ENCODE data around the gene CD300E. TPM values are rescaled to one million over a fixed set of nuclear protein-coding genes. Genes with fewer than 3 reads are reported as not detected.

The CD300E gene
- total RNA-seq, 1 experiment from 2014 or later, result not detected

DNA sequence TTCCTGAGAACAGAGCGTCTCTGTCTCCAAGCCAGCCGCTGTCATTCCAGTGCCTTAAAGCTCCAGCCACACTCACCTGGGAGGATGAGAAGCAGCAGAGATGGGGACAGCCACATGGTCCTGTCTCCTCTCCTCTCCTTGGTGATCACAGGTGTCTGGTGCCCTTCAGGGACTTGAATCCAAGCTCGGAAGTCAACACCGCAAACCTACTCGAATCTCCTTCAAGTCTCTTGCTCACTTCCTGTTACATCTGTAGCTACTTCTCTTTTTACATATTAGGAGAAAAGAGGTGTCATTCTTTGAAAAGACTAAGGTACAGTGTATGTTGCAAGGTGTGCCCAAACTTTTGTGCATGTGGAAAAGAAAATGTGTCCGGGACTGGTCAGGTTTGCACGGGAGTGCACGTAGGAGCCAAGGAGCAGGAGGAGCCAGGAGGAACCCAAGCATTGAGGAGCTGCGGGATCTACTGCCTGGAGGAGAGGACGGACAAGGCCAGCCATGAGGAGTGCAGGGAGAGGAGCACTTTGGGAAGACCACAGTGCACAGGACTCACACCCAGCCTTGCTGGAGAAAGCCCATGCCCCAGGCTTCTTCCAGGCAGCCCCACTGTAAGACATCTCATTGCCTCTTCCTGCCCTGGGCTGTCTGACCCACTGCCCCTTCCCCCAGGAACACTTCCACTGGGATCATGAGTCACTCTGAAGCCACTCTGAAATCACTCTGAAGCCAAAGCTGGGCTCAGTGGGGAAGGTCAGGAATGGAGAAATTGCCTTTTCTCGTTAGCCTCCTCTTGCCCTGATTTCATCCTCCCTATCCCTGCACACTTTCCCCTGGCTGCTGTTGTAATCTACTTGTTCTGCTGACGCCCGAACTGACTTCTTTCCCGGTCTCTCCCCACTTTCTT, 31.2 kb downstream of the CD300E start, which contains the start of gene CD300LD:
TSS of gene CD300LD (minus strand) at position 197 of the 904 bp plus-strand sequence. CDS start at position 116, 81 bp downstream.
- Histone ChIP-seq H3K4me2 (ENCODE audit: low read length) (no peak within 1 kb of the TSS), H3K27me3 (ENCODE audit: low read length) (peaks cover 67% of the 10 kb centered on the region), H3K4me1 (ENCODE audit: insufficient read depth, low read length) (no peaks in the 10 kb centered on the region), H3F3A (ENCODE audit: low read length, unreplicated experiment) (no peaks in the 10 kb centered on the region), H3K4me3 (ENCODE audit: low read length) (no peak within 1 kb of the TSS), H3K9me3 (ENCODE audit: low read length) (no peaks in the 10 kb centered on the region), H2AFZ (ENCODE audit: low read length) (no peak within 1 kb of the TSS), H4K20me1 (ENCODE audit: low read length) (no peaks in the 10 kb centered on the region), H3K36me3 (ENCODE audit: low read depth, low read length) (no peaks in the 10 kb centered on the region), H3K9me2 (replicated peaks; ENCODE audit: low read length) (no peaks in the 10 kb centered on the region), H3K79me2 (ENCODE audit: low read length) (no peaks in the 10 kb centered on the region), H3K27ac (ENCODE audit: low read length) (no peak within 1 kb of the TSS), H3K9ac (ENCODE audit: low read length) (no peak within 1 kb of the TSS)
- ATAC-seq, result no peak
- no peak for DNase-seq
- ChIA-PET CTCF (no interaction called here), POLR2A (ENCODE audit: unreplicated experiment) (no interaction called here)
- TF ChIP-seq EZH2phosphoT487 (IDR thresholded peaks at IDR 0.05; ENCODE audit: borderline replicate concordance, low read length) (no peak), EZH2 (IDR thresholded peaks at IDR 0.05; ENCODE audit: low read length, unreplicated experiment) (no peak)
- TF ChIP-seq, protein P1, sequence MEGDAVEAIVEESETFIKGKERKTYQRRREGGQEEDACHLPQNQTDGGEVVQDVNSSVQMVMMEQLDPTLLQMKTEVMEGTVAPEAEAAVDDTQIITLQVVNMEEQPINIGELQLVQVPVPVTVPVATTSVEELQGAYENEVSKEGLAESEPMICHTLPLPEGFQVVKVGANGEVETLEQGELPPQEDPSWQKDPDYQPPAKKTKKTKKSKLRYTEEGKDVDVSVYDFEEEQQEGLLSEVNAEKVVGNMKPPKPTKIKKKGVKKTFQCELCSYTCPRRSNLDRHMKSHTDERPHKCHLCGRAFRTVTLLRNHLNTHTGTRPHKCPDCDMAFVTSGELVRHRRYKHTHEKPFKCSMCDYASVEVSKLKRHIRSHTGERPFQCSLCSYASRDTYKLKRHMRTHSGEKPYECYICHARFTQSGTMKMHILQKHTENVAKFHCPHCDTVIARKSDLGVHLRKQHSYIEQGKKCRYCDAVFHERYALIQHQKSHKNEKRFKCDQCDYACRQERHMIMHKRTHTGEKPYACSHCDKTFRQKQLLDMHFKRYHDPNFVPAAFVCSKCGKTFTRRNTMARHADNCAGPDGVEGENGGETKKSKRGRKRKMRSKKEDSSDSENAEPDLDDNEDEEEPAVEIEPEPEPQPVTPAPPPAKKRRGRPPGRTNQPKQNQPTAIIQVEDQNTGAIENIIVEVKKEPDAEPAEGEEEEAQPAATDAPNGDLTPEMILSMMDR (conservative IDR thresholded peaks at IDR 0.05; ENCODE audit: low read depth, low read length), result no peak
- intact Hi-C loops (cut with micrococcal nuclease), result no loop called here
- no TSS peak for BruUV-seq (replicated peaks)

DNA sequence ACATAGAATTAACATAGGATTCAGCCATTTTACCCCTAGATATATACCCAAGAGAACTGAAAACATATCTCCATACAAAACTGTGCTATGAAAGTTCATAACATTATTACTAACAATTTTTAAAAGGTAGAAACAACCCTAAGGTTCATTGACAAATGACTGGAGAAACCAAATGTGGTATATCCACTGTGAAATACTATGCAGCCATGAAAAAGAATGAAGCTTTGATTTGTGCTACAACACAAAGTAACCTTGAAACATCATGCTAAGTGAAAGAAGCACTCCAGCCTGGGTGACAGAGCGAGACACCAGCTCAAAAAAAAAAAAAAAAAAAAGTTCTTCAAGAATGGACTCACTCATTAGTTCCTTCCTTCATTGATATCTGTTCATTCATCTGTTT, 32.0 kb downstream of the CD300E start:
- POLR2A ChIA-PET (ENCODE audit: unreplicated experiment), result interaction anchor here (0.7 kb wide), 1 partner anchor 11 kb away, joined by 3 read pairs; no protein-coding TSS in a partner anchor
- DNase-seq (no peak), ATAC-seq (no peak)
- H3K36me3 ChIP-seq (ENCODE audit: low read depth, low read length), result no peaks in the 10 kb centered on the region
- H3K4me1 ChIP-seq (ENCODE audit: insufficient read depth, low read length), result no peaks in the 10 kb centered on the region
- CTCF ChIA-PET, result no interaction called here
- no peak overlapping the region for H3K27ac ChIP-seq (ENCODE audit: low read length)
- H3K9me3 ChIP-seq (ENCODE audit: low read length), result no peaks in the 10 kb centered on the region
- H3K4me2 ChIP-seq (ENCODE audit: low read length), result no peak overlapping the region
- H3K27me3 ChIP-seq (ENCODE audit: low read length), result peaks cover 67% of the 10 kb centered on the region
- no peak overlapping the region for H3K9ac ChIP-seq (ENCODE audit: low read length)
- no peak for TF ChIP-seq EZH2phosphoT487 (IDR thresholded peaks at IDR 0.05; ENCODE audit: borderline replicate concordance, low read length)
- H4K20me1 ChIP-seq (ENCODE audit: low read length), result no peaks in the 10 kb centered on the region
- H2AFZ ChIP-seq (ENCODE audit: low read length), result no peak overlapping the region
- no peaks in the 10 kb centered on the region for H3F3A ChIP-seq (ENCODE audit: low read length, unreplicated experiment)
- no TSS peak for BruUV-seq (replicated peaks)
- no peaks in the 10 kb centered on the region for H3K79me2 ChIP-seq (ENCODE audit: low read length)
- H3K9me2 ChIP-seq (replicated peaks; ENCODE audit: low read length), result no peaks in the 10 kb centered on the region
- no peak overlapping the region for H3K4me3 ChIP-seq (ENCODE audit: low read length)
- intact Hi-C loops (cut with micrococcal nuclease), result no loop called here

DNA sequence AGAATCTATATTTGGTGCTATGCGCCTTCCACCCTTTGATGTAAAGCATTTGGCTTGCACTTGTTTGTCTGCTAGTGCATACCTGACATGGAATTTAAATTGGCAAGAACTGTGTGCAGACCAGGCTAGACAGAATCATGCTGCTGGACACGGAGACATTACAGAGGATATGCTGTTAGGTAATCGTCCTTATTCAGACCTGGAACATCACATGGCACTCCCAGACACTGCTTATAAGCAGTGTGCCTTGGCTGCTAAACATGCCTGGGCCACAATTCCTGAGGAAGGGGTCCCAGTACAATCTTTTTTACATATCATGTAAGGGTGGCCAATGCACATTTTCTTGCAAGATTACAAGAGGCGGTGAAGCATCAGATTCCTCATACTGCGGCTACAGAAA, 37.8 kb downstream of the CD300E start:
- ChIA-PET POLR2A (ENCODE audit: unreplicated experiment) (no interaction called here), CTCF (no interaction called here)
- H3K36me3 ChIP-seq (ENCODE audit: low read depth, low read length), result no peaks in the 10 kb centered on the region
- no TSS peak for BruUV-seq (replicated peaks)
- TF ChIP-seq EZH2phosphoT487 (IDR thresholded peaks at IDR 0.05; ENCODE audit: borderline replicate concordance, low read length) (no peak), EZH2 (IDR thresholded peaks at IDR 0.05; ENCODE audit: low read length, unreplicated experiment) (no peak)
- TF ChIP-seq, protein P1 (conservative IDR thresholded peaks at IDR 0.05; ENCODE audit: low read depth, low read length), result no peak
- H2AFZ ChIP-seq (ENCODE audit: low read length), result no peak overlapping the region
- H3K4me2 ChIP-seq (ENCODE audit: low read length), result no peak overlapping the region
- no peaks in the 10 kb centered on the region for H3K79me2 ChIP-seq (ENCODE audit: low read length)
- H3K4me3 ChIP-seq (ENCODE audit: low read length), result no peak overlapping the region
- no peak for DNase-seq
- H3F3A ChIP-seq (ENCODE audit: low read length, unreplicated experiment), result no peaks in the 10 kb centered on the region
- H3K9ac ChIP-seq (ENCODE audit: low read length), result no peak overlapping the region
- no peak for ATAC-seq
- intact Hi-C loops (cut with micrococcal nuclease), result no loop called here
- no peaks in the 10 kb centered on the region for H4K20me1 ChIP-seq (ENCODE audit: low read length)
- no peaks in the 10 kb centered on the region for H3K4me1 ChIP-seq (ENCODE audit: insufficient read depth, low read length)
- no peaks in the 10 kb centered on the region for H3K9me2 ChIP-seq (replicated peaks; ENCODE audit: low read length)
- H3K9me3 ChIP-seq (ENCODE audit: low read length), result 0 out of 2 replicates have a peak, but pooled peaks cover 5% of the 10 kb centered on the region
- peaks cover 70% of the 10 kb centered on the region for H3K27me3 ChIP-seq (ENCODE audit: low read length)
- no peak overlapping the region for H3K27ac ChIP-seq (ENCODE audit: low read length)

All from PC-3 (cell line).